ENCODE measurements around the gene PRKCB. TPM values are rescaled to one million over a fixed set of nuclear protein-coding genes. Genes with fewer than 3 reads are reported as not detected.
A peak's percentile ranks its signal among the peaks of the same experiment; 100 is the strongest.

The PRKCB gene
- polyA plus RNA-seq, 2 of the 4 experiments (the other 2 are of a cell fraction), result 0.09 to 0.22 TPM

DNA sequence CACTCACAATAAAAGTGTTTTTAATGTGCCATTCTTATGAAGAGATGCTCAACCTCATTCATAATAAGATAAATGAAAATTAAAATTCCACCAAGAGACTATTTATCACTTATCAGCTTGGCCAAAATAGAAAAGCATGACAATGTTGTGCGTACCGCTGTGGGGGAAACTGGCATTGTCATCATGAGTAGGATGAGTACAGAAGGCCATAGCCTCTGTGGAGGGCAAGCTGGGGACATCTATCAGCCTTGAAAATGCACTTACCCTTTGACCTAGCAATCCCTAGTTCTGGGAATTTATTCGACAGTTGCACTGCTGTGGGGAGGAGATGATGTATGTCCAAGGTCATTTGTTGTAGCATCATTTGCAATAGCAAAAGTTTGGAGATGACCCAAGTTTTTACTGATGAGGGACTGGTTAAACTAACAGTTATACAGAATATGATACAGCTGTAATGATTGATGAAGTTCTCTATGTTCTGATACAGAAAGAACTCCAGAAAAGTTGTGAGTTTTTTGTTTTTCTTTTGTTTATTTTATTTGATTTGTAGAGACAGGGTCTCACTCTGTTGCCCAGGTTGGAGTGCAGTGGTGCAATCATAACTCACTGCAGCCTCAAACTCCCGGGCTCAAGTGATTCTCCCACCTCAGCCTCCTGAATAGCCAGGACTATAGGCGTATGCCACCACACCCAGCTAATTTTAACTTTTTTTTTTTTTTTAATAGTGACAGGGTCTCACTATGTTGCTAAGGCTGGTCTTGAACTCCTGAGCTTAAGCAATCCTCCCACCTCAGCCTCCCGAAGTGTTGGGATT is 13.7 kb upstream of the PRKCB start:
- Histone ChIP-seq H3K27ac (no peak overlapping the region), H3K9me3 (no peaks in the 10 kb centered on the region), H3K4me1 (no peaks in the 10 kb centered on the region), H3K4me2 (no peak overlapping the region), H3K4me3 (no peak overlapping the region)
- ChIA-PET CTCF (interaction anchor here (0.7 to 1.3 kb wide), 4 partner anchors 18 to 188 kb away, joined by 3 to 4 read pairs (median 3); no protein-coding TSS in a partner anchor), POLR2A (no interaction called here)
- TF ChIP-seq RAD21 (conservative IDR thresholded peaks at IDR 0.05 in 1 of 2, IDR thresholded peaks at IDR 0.05 in 1 of 2) (no peak), KDM5A (IDR thresholded peaks at IDR 0.05) (no peak), CBX8 (IDR thresholded peaks at IDR 0.05) (no peak), HOXA7 (CRISPR knock-in tag; IDR thresholded peaks at IDR 0.05) (no peak), EHMT2 (IDR thresholded peaks at IDR 0.05; ENCODE audit: low read depth) (no peak), RCOR1 (IDR thresholded peaks at IDR 0.05; ENCODE audit: low read depth, low read length) (no peak), KDM1A (IDR thresholded peaks at IDR 0.05; ENCODE audit: low read depth) (no peak), BHLHE40 (IDR thresholded peaks at IDR 0.05; ENCODE audit: low read depth, low read length) (no peak), CHD2 (IDR thresholded peaks at IDR 0.05; ENCODE audit: low read length, partially characterized antibody) (no peak), CHD4 (IDR thresholded peaks at IDR 0.05; ENCODE audit: borderline replicate concordance) (no peak), HOXB5 (CRISPR knock-in tag; IDR thresholded peaks at IDR 0.05) (no peak), MAX (IDR thresholded peaks at IDR 0.05) (no peak)
- no peak for DNase-seq (ENCODE audit: low read depth in 1 of 2, low spot score in 1 of 2)
- no peak for FAIRE-seq
- no peak for ATAC-seq
- 58% methylated on average over 6 of the region's 6 CpGs for WGBS (ENCODE audit: missing lambda C conversion rate)

DNA sequence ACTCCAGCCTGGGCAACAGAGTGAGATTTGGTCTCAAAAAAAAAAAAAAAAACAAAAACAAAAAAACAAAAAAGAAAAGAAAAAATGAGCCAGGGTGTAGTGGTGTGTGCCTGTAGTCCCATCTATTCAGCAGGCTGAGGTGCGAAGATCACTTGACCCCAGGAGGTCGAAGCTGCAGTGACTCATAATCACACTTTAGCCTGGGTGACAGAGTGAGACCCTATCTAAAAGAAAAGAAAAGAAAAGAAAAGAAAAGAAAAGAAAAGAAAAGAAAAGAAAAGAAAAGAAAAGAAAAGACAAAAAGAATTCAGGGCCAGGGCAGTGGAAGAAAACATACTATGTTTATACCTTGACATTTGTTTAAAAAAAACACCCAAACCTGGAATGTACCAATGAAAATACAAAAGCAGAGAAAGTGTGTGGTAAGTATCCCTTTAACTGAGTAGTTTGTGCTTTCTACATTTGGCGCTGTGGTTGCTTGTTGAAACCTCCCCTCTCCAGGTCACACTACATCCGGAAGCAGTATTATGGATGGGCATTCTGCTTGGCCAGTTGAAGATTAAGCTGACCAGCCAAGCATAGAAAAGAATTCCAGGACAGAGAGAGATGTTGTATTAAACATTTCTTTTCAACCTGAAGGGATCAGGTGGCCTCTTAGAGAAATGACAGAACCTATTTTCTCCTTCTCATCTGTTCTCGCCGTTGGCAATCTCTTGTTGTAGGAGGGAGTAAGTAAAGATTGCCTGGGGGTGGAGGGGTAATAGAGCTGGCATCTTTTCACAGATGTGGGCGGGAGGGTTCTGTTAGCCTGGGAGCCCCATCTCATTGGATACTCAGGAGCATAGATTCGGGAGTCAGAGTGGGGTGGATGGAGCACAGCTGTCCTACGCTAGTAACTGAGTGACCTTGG is 12.1 kb upstream of the PRKCB start:
- Histone ChIP-seq H3K9me3 (peaks cover 2% of the 10 kb centered on the region; the same call in 1 of the 3 replicates), H3K4me2 (no peak overlapping the region), H3K4me3 (no peak overlapping the region), H3K27ac (no peak overlapping the region), H3K4me1 (no peaks in the 10 kb centered on the region)
- FAIRE-seq (no peak), DNase-seq (ENCODE audit: low read depth in 1 of 2, low spot score in 1 of 2) (no peak), ATAC-seq (peak in 1 of 2 experiments; percentile 47; a peak in 1 of 6 replicates)
- ChIA-PET CTCF (interaction anchor here (0.6 to 1.4 kb wide), 4 partner anchors 20 to 186 kb away, joined by 3 to 6 read pairs (median 4); no protein-coding TSS in a partner anchor), POLR2A (no interaction called here)
- 42% methylated on average over 9 of the region's 9 CpGs for WGBS (ENCODE audit: missing lambda C conversion rate)
- TF ChIP-seq EP300 (IDR thresholded peaks at IDR 0.05), result no peak
- TF ChIP-seq HMGXB4 (CRISPR knock-in tag; IDR thresholded peaks at IDR 0.05; ENCODE audit: borderline replicate concordance), result no peak
- no peak for TF ChIP-seq JUNB (IDR thresholded peaks at IDR 0.05)
- TF ChIP-seq RAD21 (conservative IDR thresholded peaks at IDR 0.05 in 1 of 2, IDR thresholded peaks at IDR 0.05 in 1 of 2), result no peak
- TF ChIP-seq, protein P1, sequence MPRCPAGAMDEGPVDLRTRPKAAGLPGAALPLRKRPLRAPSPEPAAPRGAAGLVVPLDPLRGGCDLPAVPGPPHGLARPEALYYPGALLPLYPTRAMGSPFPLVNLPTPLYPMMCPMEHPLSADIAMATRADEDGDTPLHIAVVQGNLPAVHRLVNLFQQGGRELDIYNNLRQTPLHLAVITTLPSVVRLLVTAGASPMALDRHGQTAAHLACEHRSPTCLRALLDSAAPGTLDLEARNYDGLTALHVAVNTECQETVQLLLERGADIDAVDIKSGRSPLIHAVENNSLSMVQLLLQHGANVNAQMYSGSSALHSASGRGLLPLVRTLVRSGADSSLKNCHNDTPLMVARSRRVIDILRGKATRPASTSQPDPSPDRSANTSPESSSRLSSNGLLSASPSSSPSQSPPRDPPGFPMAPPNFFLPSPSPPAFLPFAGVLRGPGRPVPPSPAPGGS (IDR thresholded peaks at IDR 0.05), result no peak
- no peak for TF ChIP-seq HOXB5 (CRISPR knock-in tag; IDR thresholded peaks at IDR 0.05)
- TF ChIP-seq PBX3 (IDR thresholded peaks at IDR 0.05), result no peak
- no peak for TF ChIP-seq ESRRA (IDR thresholded peaks at IDR 0.05; ENCODE audit: borderline replicate concordance, low read length)
- TF ChIP-seq POLR2A (IDR thresholded peaks at IDR 0.05; ENCODE audit: low read length), result no peak
- TF ChIP-seq RNF2 (IDR thresholded peaks at IDR 0.05; ENCODE audit: borderline replicate concordance, low read depth), result no peak

Data from A549 (cell line).